Astrocyte (in vitro differentiated cells and primary cell): ENCODE results near the gene NDFIP1.

Source experiments
- CTCF ChIP-seq: IDR thresholded peaks from 2 replicates; pipeline ENCODE4 v1.5.1; 2011; ENCODE audit warnings: low read depth, mild to moderate bottlenecking, inconsistent platforms, low read length, moderate library complexity; ENCODE audit not compliant: insufficient read depth
- EZH2 ChIP-seq: IDR thresholded peaks from 2 replicates; pipeline ENCODE4 v1.6.1; 2012; ENCODE audit warnings: mild to moderate bottlenecking, low read length, inconsistent platforms; ENCODE audit not compliant: insufficient read depth

DNA sequence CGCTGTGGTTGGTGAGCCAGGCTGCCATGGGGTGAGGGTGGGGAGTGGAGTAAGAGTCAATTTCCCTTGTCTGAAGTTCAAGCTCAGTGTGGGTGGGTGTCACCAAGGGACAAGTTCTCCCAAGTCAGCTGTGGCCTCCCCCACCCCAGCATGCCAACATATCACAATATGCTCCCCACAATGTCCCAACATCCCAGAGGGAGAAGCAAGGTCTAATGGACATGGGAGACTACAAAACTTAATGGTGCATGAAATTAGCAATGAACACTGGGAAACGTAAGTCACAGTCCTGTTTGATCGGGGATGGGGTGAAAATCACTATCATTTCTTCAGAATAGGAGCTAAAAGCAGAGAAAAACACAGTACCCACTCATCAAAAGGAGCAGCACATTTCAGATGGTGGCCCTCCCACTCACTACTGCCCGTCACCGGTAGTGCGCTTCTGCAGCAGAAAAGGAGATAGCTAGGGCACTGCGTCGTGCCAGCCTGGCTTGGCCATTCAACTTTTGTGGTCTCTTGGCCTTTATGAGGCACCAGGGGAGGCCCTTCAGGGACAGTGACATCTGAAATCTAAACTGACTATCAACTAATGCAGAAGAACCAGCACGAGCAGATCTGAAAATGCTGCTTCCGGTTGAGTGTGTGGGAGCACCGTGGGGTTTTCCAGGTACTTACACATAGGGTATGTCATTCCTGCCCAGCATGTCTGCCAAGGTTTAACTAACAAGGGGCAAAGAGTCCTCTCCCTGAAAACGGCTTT is 20.5 kb upstream of the NDFIP1 start:
- TF ChIP-seq CTCF (no peak), EZH2 (no peak)
